SK-N-SH treated with all-trans-retinoic acid at 6 μM for 48 hours (cell line): ENCODE measurements around the gene TAF6L.
A peak's percentile ranks its signal among the peaks of the same experiment; 100 is the strongest.

Experiments used
- ATAC-seq: fragments of 200-7000 bp; cut with Tn5 transposase; 3 replicates; pipeline ENCODE4 v1.9.1; 2020; ENCODE audit warnings: mild to moderate bottlenecking, moderate library complexity
- ARNTL ChIP-seq: fragments of 450-650 bp; formaldehyde crosslinking; IDR thresholded peaks from 2 replicates; pipeline ENCODE4 v1.5.0; 2020; ENCODE audit warnings: low read depth, mild to moderate bottlenecking, moderate library complexity, borderline replicate concordance
- BACH2 ChIP-seq: fragments of 250-450 bp; sonication (Bioruptor Pico); IDR thresholded peaks from 2 replicates; pipeline ENCODE4 v1.9.0; 2021; ENCODE audit warnings: mild to moderate bottlenecking, borderline replicate concordance
- CSDC2 ChIP-seq: fragments of 250-450 bp; sonication (Bioruptor Pico); IDR thresholded peaks from 2 replicates; pipeline ENCODE4 v1.5.0; 2020; ENCODE audit warnings: mild to moderate bottlenecking, moderate library complexity
- ESRRG ChIP-seq: fragments of 250-450 bp; sonication (Bioruptor Pico); IDR thresholded peaks from 2 replicates; pipeline ENCODE4 v1.6.1; 2021; ENCODE audit warnings: mild to moderate bottlenecking
- GLIS3 ChIP-seq: fragments of 250-450 bp; sonication (Bioruptor Pico); IDR thresholded peaks from 2 replicates; pipeline ENCODE4 v1.5.0; 2020; ENCODE audit warnings: mild to moderate bottlenecking, moderate library complexity
- ISL1 ChIP-seq: fragments of 250-450 bp; sonication (Bioruptor Pico); IDR thresholded peaks from 2 replicates; pipeline ENCODE4 v2.1.2; 2022; ENCODE audit warnings: mild to moderate bottlenecking, moderate library complexity
- OSR1 ChIP-seq: fragments of 250-450 bp; sonication (Bioruptor Pico); IDR thresholded peaks from 2 replicates; pipeline ENCODE4 v1.8.0; 2022; ENCODE audit warnings: moderate library complexity, mild to moderate bottlenecking, inconsistent platforms
- PPARA ChIP-seq: fragments of 250-450 bp; sonication (Bioruptor Pico); IDR thresholded peaks from 2 replicates; pipeline ENCODE4 v1.5.0; 2020; ENCODE audit warnings: mild to moderate bottlenecking, borderline replicate concordance
- RARB ChIP-seq: fragments of 250-450 bp; sonication (Bioruptor Pico); IDR thresholded peaks from 2 replicates; pipeline ENCODE4 v1.8.0; 2021; ENCODE audit warnings: mild to moderate bottlenecking, moderate library complexity
- SNAI2 ChIP-seq: fragments of 250-450 bp; sonication (Bioruptor Pico); IDR thresholded peaks from 2 replicates; pipeline ENCODE4 v1.5.0; 2020; ENCODE audit warnings: mild to moderate bottlenecking, moderate library complexity
- TCF4 ChIP-seq: fragments of 250-450 bp; sonication (Bioruptor Pico); IDR thresholded peaks from 2 replicates; pipeline ENCODE4 v1.8.0; 2021; ENCODE audit warnings: mild to moderate bottlenecking, moderate library complexity, borderline replicate concordance
- TOX ChIP-seq: fragments of 250-450 bp; sonication (Bioruptor Pico); IDR thresholded peaks from 2 replicates; pipeline ENCODE4 v1.8.0; 2021; ENCODE audit warnings: mild to moderate bottlenecking, moderate library complexity, borderline replicate concordance
- ZC3H10 ChIP-seq: fragments of 250-450 bp; sonication (Bioruptor Pico); IDR thresholded peaks from 2 replicates; pipeline ENCODE4 v1.5.1; 2021; ENCODE audit warnings: mild to moderate bottlenecking, moderate library complexity
- ZFP3 ChIP-seq: fragments of 250-450 bp; sonication (Bioruptor Pico); IDR thresholded peaks from 2 replicates; pipeline ENCODE4 v1.5.0; 2020; ENCODE audit warnings: mild to moderate bottlenecking, moderate library complexity
- ZFP30 ChIP-seq: fragments of 450-650 bp; formaldehyde crosslinking; IDR thresholded peaks from 2 replicates; pipeline ENCODE4 v1.5.0; 2022; ENCODE audit warnings: mild to moderate bottlenecking, moderate library complexity
- ZNF565 ChIP-seq: fragments of 450-650 bp; formaldehyde crosslinking; conservative IDR thresholded peaks from 2 replicates; pipeline ENCODE4 v1.5.0; 2020; ENCODE audit warnings: low read depth, mild to moderate bottlenecking, moderate library complexity
- ZNF70 ChIP-seq: fragments of 450-650 bp; formaldehyde crosslinking; IDR thresholded peaks from 2 replicates; pipeline ENCODE4 v1.5.0; 2020; ENCODE audit warnings: mild to moderate bottlenecking, moderate library complexity
- ZNF8 ChIP-seq: fragments of 450-650 bp; formaldehyde crosslinking; IDR thresholded peaks from 2 replicates; pipeline ENCODE4 v1.5.0; 2020; ENCODE audit warnings: mild to moderate bottlenecking, moderate library complexity
- TF ChIP-seq, protein P1 (sequence below): fragments of 250-450 bp; sonication (Bioruptor Pico); IDR thresholded peaks from 2 replicates; pipeline ENCODE4 v1.5.0; 2020; ENCODE audit warnings: mild to moderate bottlenecking, moderate library complexity
- TF ChIP-seq, protein P2 (sequence below): fragments of 250-450 bp; sonication (Bioruptor Pico); IDR thresholded peaks from 2 replicates; pipeline ENCODE4 v1.5.1; 2020; ENCODE audit warnings: low read depth, mild to moderate bottlenecking, moderate library complexity
- TF ChIP-seq, protein P3 (sequence below): fragments of 250-450 bp; sonication (Bioruptor Pico); IDR thresholded peaks from 2 replicates; pipeline ENCODE4 v1.8.0; 2021; ENCODE audit warnings: low read depth, mild to moderate bottlenecking, moderate library complexity, borderline replicate concordance

Gene TAF6L

GRCh38 chr11:62792202-62792575 is 21.0 kb downstream of the TAF6L start:
- peak; percentile 4 for ATAC-seq
- TF ChIP-seq SNAI2 (CRISPR knock-in tag) (no peak), ZNF8 (CRISPR knock-in tag) (no peak), CSDC2 (CRISPR knock-in tag) (no peak), TOX (no peak), GLIS3 (CRISPR knock-in tag) (no peak), ARNTL (CRISPR knock-in tag) (no peak), PPARA (CRISPR knock-in tag) (no peak), OSR1 (CRISPR knock-in tag) (no peak), ZNF565 (CRISPR knock-in tag) (no peak), ZC3H10 (CRISPR knock-in tag) (no peak), RARB (CRISPR knock-in tag) (no peak), TCF4 (no peak; the same call in 1 of the 2 replicates)
- TF ChIP-seq, all 23 proteins: peak for 0

DNA sequence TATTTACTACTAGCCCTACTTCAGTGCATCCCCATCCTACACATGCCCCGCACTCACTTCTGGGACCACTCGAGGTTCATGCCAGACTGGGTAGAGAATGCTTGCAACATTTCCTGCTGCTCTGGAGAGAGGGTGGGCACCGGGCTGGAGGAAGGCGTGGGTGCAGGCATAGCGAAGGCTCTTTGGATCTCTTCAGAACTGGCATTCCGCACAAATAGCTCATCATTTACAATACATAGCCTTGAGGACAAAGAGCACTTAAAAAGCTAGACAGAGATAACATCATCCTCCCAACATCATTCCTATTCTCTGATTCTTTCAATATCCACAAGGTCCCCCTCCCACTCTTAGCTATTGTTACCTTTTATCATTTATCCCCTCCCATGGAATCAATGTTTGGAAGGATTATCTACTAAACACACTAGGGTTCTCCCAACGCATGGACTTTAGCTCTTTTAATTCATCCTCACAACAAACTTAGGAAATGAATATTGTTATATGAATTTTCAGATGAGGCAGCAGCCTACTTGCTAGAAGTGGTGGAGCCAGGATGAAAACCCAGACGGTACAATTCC is 23.1 kb downstream of the TAF6L start:
- no peak for ATAC-seq
- no peak for TF ChIP-seq ZFP30
- peak; percentile 94 for TF ChIP-seq ZNF70
- TF ChIP-seq RARB (CRISPR knock-in tag), result no peak
- TF ChIP-seq, protein P1, sequence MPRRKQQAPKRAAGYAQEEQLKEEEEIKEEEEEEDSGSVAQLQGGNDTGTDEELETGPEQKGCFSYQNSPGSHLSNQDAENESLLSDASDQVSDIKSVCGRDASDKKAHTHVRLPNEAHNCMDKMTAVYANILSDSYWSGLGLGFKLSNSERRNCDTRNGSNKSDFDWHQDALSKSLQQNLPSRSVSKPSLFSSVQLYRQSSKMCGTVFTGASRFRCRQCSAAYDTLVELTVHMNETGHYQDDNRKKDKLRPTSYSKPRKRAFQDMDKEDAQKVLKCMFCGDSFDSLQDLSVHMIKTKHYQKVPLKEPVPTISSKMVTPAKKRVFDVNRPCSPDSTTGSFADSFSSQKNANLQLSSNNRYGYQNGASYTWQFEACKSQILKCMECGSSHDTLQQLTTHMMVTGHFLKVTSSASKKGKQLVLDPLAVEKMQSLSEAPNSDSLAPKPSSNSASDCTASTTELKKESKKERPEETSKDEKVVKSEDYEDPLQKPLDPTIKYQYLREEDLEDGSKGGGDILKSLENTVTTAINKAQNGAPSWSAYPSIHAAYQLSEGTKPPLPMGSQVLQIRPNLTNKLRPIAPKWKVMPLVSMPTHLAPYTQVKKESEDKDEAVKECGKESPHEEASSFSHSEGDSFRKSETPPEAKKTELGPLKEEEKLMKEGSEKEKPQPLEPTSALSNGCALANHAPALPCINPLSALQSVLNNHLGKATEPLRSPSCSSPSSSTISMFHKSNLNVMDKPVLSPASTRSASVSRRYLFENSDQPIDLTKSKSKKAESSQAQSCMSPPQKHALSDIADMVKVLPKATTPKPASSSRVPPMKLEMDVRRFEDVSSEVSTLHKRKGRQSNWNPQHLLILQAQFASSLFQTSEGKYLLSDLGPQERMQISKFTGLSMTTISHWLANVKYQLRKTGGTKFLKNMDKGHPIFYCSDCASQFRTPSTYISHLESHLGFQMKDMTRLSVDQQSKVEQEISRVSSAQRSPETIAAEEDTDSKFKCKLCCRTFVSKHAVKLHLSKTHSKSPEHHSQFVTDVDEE, result no peak
- 0 out of 2 replicates have a peak, but pooled peaks have one; percentile 24 for TF ChIP-seq ISL1
- TF ChIP-seq OSR1 (CRISPR knock-in tag), result no peak
- TF ChIP-seq, protein P2, sequence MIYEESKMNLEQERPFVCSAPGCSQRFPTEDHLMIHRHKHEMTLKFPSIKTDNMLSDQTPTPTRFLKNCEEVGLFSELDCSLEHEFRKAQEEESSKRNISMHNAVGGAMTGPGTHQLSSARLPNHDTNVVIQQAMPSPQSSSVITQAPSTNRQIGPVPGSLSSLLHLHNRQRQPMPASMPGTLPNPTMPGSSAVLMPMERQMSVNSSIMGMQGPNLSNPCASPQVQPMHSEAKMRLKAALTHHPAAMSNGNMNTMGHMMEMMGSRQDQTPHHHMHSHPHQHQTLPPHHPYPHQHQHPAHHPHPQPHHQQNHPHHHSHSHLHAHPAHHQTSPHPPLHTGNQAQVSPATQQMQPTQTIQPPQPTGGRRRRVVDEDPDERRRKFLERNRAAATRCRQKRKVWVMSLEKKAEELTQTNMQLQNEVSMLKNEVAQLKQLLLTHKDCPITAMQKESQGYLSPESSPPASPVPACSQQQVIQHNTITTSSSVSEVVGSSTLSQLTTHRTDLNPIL, result no peak

- ATAC-seq, result no peak
- TF ChIP-seq ZC3H10 (CRISPR knock-in tag) (no peak), CSDC2 (CRISPR knock-in tag) (no peak), TOX (no peak), ESRRG (CRISPR knock-in tag) (no peak), SNAI2 (CRISPR knock-in tag) (no peak), ISL1 (no peak), ZNF8 (CRISPR knock-in tag) (no peak), ZFP3 (CRISPR knock-in tag) (no peak), GLIS3 (CRISPR knock-in tag) (no peak), ARNTL (CRISPR knock-in tag) (no peak), OSR1 (CRISPR knock-in tag) (no peak), ZNF70 (no peak), RARB (CRISPR knock-in tag) (no peak)
- TF ChIP-seq, protein P1, result no peak
- TF ChIP-seq, protein P3, sequence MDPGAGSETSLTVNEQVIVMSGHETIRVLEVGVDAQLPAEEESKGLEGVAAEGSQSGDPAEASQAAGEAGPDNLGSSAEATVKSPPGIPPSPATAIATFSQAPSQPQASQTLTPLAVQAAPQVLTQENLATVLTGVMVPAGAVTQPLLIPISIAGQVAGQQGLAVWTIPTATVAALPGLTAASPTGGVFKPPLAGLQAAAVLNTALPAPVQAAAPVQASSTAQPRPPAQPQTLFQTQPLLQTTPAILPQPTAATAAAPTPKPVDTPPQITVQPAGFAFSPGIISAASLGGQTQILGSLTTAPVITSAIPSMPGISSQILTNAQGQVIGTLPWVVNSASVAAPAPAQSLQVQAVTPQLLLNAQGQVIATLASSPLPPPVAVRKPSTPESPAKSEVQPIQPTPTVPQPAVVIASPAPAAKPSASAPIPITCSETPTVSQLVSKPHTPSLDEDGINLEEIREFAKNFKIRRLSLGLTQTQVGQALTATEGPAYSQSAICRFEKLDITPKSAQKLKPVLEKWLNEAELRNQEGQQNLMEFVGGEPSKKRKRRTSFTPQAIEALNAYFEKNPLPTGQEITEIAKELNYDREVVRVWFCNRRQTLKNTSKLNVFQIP, result no peak
Measured at GRCh38 chr11:62796281-62796680, 25.1 kb downstream of the TAF6L start.

- TF ChIP-seq TCF4 (no peak), PPARA (CRISPR knock-in tag) (no peak), ESRRG (CRISPR knock-in tag) (no peak), BACH2 (CRISPR knock-in tag) (no peak), ZFP30 (no peak), ARNTL (CRISPR knock-in tag) (no peak)
- TF ChIP-seq, protein P1, result no peak
- no peak for ATAC-seq
Measured at GRCh38 chr11:62799486-62799885, 28.3 kb downstream of the TAF6L start.
